ENCODE results near the gene TSEN54. TPM values are rescaled to one million over a fixed set of nuclear protein-coding genes. Genes with fewer than 3 reads are reported as not detected.

The TSEN54 gene
- total RNA-seq, 4 donors from 2014 or later: 36.6 to 105 (median 61.2) TPM

GRCh38 chr17:75478508-75478907 lies 37.8 kb upstream of the TSEN54 start:
- Histone ChIP-seq H3K36me3 (no peaks in the 10 kb centered on the region), H3K4me1 (peaks cover 22 to 40% (median 24%) of the 10 kb centered on the region in 4 donors), H3K27ac (no peak overlapping the region), H3K9me3 (no peaks in the 10 kb centered on the region), H3K27me3 (no peaks in the 10 kb centered on the region), H3K4me3 (no peak overlapping the region)
- TF ChIP-seq POLR2A (IDR thresholded peaks at IDR 0.05) (no peak), POLR2AphosphoS5 (IDR thresholded peaks at IDR 0.05) (no peak), EP300 (IDR thresholded peaks at IDR 0.05; ENCODE audit: low read depth) (no peak)
- TF ChIP-seq, protein P1, sequence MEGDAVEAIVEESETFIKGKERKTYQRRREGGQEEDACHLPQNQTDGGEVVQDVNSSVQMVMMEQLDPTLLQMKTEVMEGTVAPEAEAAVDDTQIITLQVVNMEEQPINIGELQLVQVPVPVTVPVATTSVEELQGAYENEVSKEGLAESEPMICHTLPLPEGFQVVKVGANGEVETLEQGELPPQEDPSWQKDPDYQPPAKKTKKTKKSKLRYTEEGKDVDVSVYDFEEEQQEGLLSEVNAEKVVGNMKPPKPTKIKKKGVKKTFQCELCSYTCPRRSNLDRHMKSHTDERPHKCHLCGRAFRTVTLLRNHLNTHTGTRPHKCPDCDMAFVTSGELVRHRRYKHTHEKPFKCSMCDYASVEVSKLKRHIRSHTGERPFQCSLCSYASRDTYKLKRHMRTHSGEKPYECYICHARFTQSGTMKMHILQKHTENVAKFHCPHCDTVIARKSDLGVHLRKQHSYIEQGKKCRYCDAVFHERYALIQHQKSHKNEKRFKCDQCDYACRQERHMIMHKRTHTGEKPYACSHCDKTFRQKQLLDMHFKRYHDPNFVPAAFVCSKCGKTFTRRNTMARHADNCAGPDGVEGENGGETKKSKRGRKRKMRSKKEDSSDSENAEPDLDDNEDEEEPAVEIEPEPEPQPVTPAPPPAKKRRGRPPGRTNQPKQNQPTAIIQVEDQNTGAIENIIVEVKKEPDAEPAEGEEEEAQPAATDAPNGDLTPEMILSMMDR (IDR thresholded peaks at IDR 0.05): no peak
- WGBS, 2 donors (ENCODE audit: low coverage in 1 of 2): 82% methylated on average over 7 of the region's 7 CpGs; no CpG with 5 or more reads in 1 of the 2 donors
- no peak for DNase-seq
- in situ Hi-C loops (cut with MboI; ENCODE audit: low pct_ligation_motif_present in 1 of 4, low pct_unique_long_range_greater_than_20kb in 1 of 4, low sequenced_read_pairs in 3 of 4): no loop called here
- intact Hi-C loops (cut with DNase I; ENCODE audit: low total_unique reads): no loop called here

GRCh38 chr17:75480281-75480680 lies 36.0 kb upstream of the TSEN54 start:
- no peak overlapping the region for H3K27ac ChIP-seq
- TF ChIP-seq POLR2AphosphoS5 (IDR thresholded peaks at IDR 0.05) (no peak), POLR2A (IDR thresholded peaks at IDR 0.05) (no peak), EP300 (IDR thresholded peaks at IDR 0.05; ENCODE audit: low read depth) (no peak)
- TF ChIP-seq, protein P1 (IDR thresholded peaks at IDR 0.05): no peak
- peaks cover 22 to 37% (median 24%) of the 10 kb centered on the region in 4 donors for H3K4me1 ChIP-seq
- in situ Hi-C loops (cut with MboI; ENCODE audit: low pct_ligation_motif_present in 1 of 4, low pct_unique_long_range_greater_than_20kb in 1 of 4, low sequenced_read_pairs in 3 of 4): no loop called here
- intact Hi-C loops (cut with DNase I; ENCODE audit: low total_unique reads): no loop called here
- no peaks in the 10 kb centered on the region for H3K27me3 ChIP-seq
- no peak overlapping the region for H3K4me3 ChIP-seq
- DNase-seq: no peak
- WGBS, 2 donors (ENCODE audit: low coverage in 1 of 2): 96 to 100% methylated on average over 1 to 6 of the region's 6 CpGs
- H3K36me3 ChIP-seq: no peaks in the 10 kb centered on the region
- no peaks in the 10 kb centered on the region for H3K9me3 ChIP-seq

DNA sequence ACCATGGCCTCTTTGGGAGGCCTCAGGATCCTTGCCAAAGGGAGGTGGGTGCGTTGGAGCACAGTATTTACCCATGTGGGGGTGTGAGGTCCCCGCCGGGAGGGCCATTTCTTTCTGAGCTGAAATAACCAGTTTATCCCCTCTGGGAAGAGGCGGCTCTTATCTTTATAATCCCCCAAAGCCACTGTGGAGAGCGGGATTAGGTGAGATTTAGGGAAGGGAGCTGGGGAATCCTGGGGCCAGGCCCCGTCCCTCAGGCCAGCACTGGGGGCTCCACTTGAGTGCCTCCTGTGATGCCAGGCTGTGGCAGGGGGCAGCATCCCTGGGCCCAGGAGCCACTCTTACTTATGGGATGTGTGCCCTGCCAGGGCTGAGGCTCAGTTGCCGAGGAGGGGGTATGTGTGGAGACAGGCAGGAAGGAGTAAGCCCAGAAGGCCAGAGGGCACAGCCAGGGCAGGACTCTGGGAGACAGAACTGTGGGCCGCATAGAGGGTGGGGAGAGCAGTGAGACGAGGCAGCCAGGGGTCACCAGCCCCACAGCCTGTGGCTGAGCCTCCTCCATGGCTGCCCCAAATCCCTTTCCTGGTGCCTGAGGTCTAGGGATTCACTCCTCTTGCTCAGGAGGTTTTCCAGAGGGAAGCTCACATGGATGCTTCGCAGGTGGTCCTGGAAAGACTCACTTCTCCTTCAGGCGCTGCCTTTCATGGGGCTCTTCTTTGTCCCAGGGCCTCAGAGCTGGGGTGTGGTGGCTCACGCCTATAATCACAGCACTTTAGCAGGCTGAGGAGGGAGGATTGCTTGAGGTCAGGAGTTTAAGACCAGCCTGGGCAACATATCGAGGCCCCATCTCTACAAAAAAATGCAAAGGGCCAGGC lies 34.9 kb upstream of the TSEN54 start:
- 78% methylated on average over 13 of the region's 13 CpGs; no CpG with 5 or more reads in 1 of the 2 donors for WGBS, 2 donors (ENCODE audit: low coverage in 1 of 2)
- no peaks in the 10 kb centered on the region for H3K36me3 ChIP-seq
- DNase-seq: no peak
- H3K27ac ChIP-seq: no peak overlapping the region
- in situ Hi-C loops (cut with MboI; ENCODE audit: low pct_ligation_motif_present in 1 of 4, low pct_unique_long_range_greater_than_20kb in 1 of 4, low sequenced_read_pairs in 3 of 4) (no loop called here), intact Hi-C loops (cut with DNase I; ENCODE audit: low total_unique reads) (no loop called here)
- TF ChIP-seq EP300 (IDR thresholded peaks at IDR 0.05; ENCODE audit: low read depth): no peak
- no peak for TF ChIP-seq POLR2A (IDR thresholded peaks at IDR 0.05)
- TF ChIP-seq, protein P1 (IDR thresholded peaks at IDR 0.05): no peak
- no peak for TF ChIP-seq POLR2AphosphoS5 (IDR thresholded peaks at IDR 0.05)
- peaks cover 12 to 25% (median 14%) of the 10 kb centered on the region in 4 donors for H3K4me1 ChIP-seq
- no peaks in the 10 kb centered on the region for H3K9me3 ChIP-seq
- H3K4me3 ChIP-seq: no peak overlapping the region
- no peaks in the 10 kb centered on the region for H3K27me3 ChIP-seq

DNA sequence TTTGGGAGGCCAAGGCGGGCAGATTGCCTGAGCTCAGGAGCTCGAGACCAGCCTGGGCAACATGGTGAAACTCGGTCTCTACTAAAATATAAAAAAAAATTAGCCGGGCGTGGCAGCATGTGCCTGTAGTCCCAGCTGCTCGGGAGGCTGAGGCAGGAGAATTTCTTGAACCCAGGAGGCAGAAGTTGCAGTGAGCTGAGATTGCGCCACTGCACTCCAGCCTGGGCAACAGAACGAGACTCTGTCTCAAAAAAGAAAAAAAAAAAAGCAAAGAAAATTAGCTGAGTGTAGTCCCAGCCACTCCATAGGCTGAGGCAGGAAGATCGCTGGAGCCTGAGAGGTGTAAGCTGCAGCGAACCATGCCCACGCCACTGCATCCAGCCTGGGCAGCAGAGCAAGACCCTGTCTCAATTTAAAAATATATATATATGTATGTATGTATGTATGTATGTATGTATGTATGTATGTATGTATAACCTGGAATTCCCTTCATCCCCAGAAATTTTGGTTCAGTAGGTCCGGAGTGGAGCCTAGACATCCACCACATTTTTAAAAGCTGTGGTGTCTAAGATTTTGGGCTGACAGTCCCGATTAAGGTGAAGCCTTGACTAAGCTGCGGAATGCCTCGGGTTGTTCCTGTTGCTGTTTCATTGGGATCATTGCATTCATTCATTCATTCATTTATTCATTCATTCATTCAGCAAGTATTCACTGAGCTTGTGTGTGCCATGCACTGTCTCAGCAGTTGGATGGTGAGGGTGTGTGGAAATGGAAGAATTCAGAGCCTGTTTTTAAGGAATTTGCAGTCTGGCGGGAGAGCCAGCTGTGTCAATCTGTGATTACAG lies 34.0 kb upstream of the TSEN54 start:
- DNase-seq: no peak
- 85 to 87% methylated on average over 8 to 16 of the region's 16 CpGs for WGBS, 2 donors (ENCODE audit: low coverage in 1 of 2)
- Histone ChIP-seq H3K27me3 (no peaks in the 10 kb centered on the region), H3K9me3 (no peaks in the 10 kb centered on the region), H3K27ac (no peak overlapping the region), H3K4me1 (peaks cover 6 to 22% (median 8%) of the 10 kb centered on the region in 4 donors), H3K36me3 (no peaks in the 10 kb centered on the region), H3K4me3 (no peak overlapping the region)
- intact Hi-C loops (cut with DNase I; ENCODE audit: low total_unique reads) (no loop called here), in situ Hi-C loops (cut with MboI; ENCODE audit: low pct_ligation_motif_present in 1 of 4, low pct_unique_long_range_greater_than_20kb in 1 of 4, low sequenced_read_pairs in 3 of 4) (no loop called here)
- TF ChIP-seq POLR2A (IDR thresholded peaks at IDR 0.05) (no peak), EP300 (IDR thresholded peaks at IDR 0.05; ENCODE audit: low read depth) (no peak), POLR2AphosphoS5 (IDR thresholded peaks at IDR 0.05) (no peak)
- TF ChIP-seq, protein P1 (IDR thresholded peaks at IDR 0.05): no peak

All from transverse colon (tissue), 4 donors.